SK-N-SH (cell line): ENCODE results near the gene CFAP299. TPM values are rescaled to one million over a fixed set of nuclear protein-coding genes. Genes with fewer than 3 reads are reported as not detected.

Experiments
- CTCF ChIA-PET: fragments of 300-600, 350-600 bp; formaldehyde crosslinking; extraction: SDS; loops from one replicate; lab custom pipeline; 2021; lab: Yijun Ruan, JAX
- POLR2A ChIA-PET: fragments of 350-600 bp; sonication (Branson Sonifier 250); formaldehyde crosslinking; extraction: SDS; loops from one replicate; lab custom pipeline; 2020; ENCODE audit warnings: antibody characterized with exemption, inconsistent platforms; lab: Yijun Ruan, JAX
- DNase-seq: peaks from one replicate; pipeline ENCODE4 v3.0.0; 2012
- H2AFZ ChIP-seq: fragments of 200-600 bp; sonication (generic); 2 replicates; pipeline ENCODE4 v1.8.1; 2016; ENCODE audit warnings: antibody characterized with exemption, mild to moderate bottlenecking, low read depth
- H3F3A ChIP-seq: fragments of 200-600 bp; sonication (generic); replicated peaks from 2 replicates; pipeline ENCODE3; 2016; ENCODE audit warnings: antibody characterized with exemption, mild to moderate bottlenecking; ENCODE audit not compliant: insufficient read depth
- H3K27ac ChIP-seq, 2 experiments: fragments of 200-500 bp in 1 of 2; fragments of 200-600 bp in 1 of 2; sonication (Bioruptor generic) in 1 of 2; sonication (generic), shearing (Covaris generic) in 1 of 2; 2 replicates each; pipeline versions ENCODE4 v1.5.1 to v1.6.1; 2014 to 2016; ENCODE audit warnings: low read depth in 2 of 2, inconsistent platforms in 1 of 2, low read length in 1 of 2, mild to moderate bottlenecking in 1 of 2, mixed read lengths in 1 of 2
- H3K27me3 ChIP-seq: fragments of 200-600 bp; sonication (generic), shearing (Covaris generic); 2 replicates; pipeline ENCODE4 v1.6.1; 2016; ENCODE audit warnings: mixed run types; ENCODE audit not compliant: insufficient read depth
- H3K36me3 ChIP-seq, 2 experiments: fragments of 200-500 bp in 1 of 2; fragments of 200-600 bp in 1 of 2; sonication (Bioruptor generic) in 1 of 2; sonication (generic) in 1 of 2; replicated peaks in 1 of 2; 2 replicates each; pipeline versions ENCODE3 to v1.5.1; 2014 to 2016; ENCODE audit warnings: low read length in 1 of 2, mild to moderate bottlenecking in 1 of 2; ENCODE audit not compliant: insufficient read depth in 2 of 2, control insufficient read depth in 1 of 2
- H3K4me1 ChIP-seq, 2 experiments: fragments of 200-500 bp in 1 of 2; fragments of 200-600 bp in 1 of 2; sonication (Bioruptor generic) in 1 of 2; sonication (generic), shearing (Covaris generic) in 1 of 2; 2 replicates each; pipeline versions ENCODE4 v1.5.1 to v1.6.1; 2014 to 2016; ENCODE audit warnings: low read depth in 1 of 2, low read length in 1 of 2, mixed run types in 1 of 2; ENCODE audit not compliant: insufficient read depth in 2 of 2, control insufficient read depth in 1 of 2
- H3K4me2 ChIP-seq: fragments of 200-600 bp; sonication (generic), shearing (Covaris generic); 2 replicates; pipeline ENCODE4 v1.6.1; 2017; ENCODE audit warnings: mixed run types
- H3K4me3 ChIP-seq, 2 experiments: fragments of 200-500 bp in 1 of 2; fragments of 200-600 bp in 1 of 2; sonication (Bioruptor generic) in 1 of 2; sonication (generic), shearing (Covaris generic) in 1 of 2; 2 replicates each; pipeline versions ENCODE4 v1.5.1 to v1.8.1; 2014 to 2016; ENCODE audit warnings: low read depth in 2 of 2, inconsistent platforms in 1 of 2, low read length in 1 of 2, mild to moderate bottlenecking in 1 of 2, mixed read lengths in 1 of 2, moderate library complexity in 1 of 2
- H3K79me2 ChIP-seq: fragments of 200-600 bp; sonication (generic); 2 replicates; pipeline ENCODE4 v1.8.1; 2017; ENCODE audit warnings: mild to moderate bottlenecking; ENCODE audit not compliant: insufficient read depth
- H3K9ac ChIP-seq: fragments of 200-600 bp; sonication (generic); 2 replicates; pipeline ENCODE4 v1.6.1; 2017; ENCODE audit warnings: mixed run types
- H3K9me2 ChIP-seq: fragments of 200-600 bp; sonication (generic); 2 replicates; pipeline ENCODE4 v1.6.1; 2017; ENCODE audit warnings: mixed run types
- H3K9me3 ChIP-seq: fragments of 200-600 bp; sonication (generic); 2 replicates; pipeline ENCODE4 v1.6.1; 2017; ENCODE audit warnings: mixed run types, mild to moderate bottlenecking, moderate library complexity
- H4K20me1 ChIP-seq: fragments of 200-600 bp; sonication (generic); 2 replicates; pipeline ENCODE4 v1.6.1; 2017; ENCODE audit warnings: mild to moderate bottlenecking, mixed run types; ENCODE audit not compliant: insufficient read depth
- CTCF ChIP-seq: fragments of 200-600 bp; sonication (generic); IDR thresholded peaks from 2 replicates; pipeline ENCODE4 v1.6.1; 2017; ENCODE audit warnings: antibody characterized with exemption, mild to moderate bottlenecking, moderate library complexity
- FOXJ3 ChIP-seq: sonication (generic); formaldehyde crosslinking; IDR thresholded peaks from 2 replicates; pipeline ENCODE4 v1.5.1; 2020; ENCODE audit warnings: mild to moderate bottlenecking, missing genetic modification reagents
- GABPA ChIP-seq: IDR thresholded peaks from 2 replicates; pipeline ENCODE4 v1.4.0; 2012; ENCODE audit warnings: low read depth, mild to moderate bottlenecking
- IRF3 ChIP-seq: fragments of 150-350 bp; IDR thresholded peaks from 2 replicates; pipeline ENCODE4 v1.6.1; 2016; ENCODE audit warnings: mild to moderate bottlenecking, low read depth, low read length
- JUND ChIP-seq: IDR thresholded peaks from 2 replicates; pipeline ENCODE4 v1.4.0; 2012
- MEF2A ChIP-seq: IDR thresholded peaks from 2 replicates; pipeline ENCODE4 v1.4.0; 2012; ENCODE audit warnings: low read depth, borderline replicate concordance
- NFIC ChIP-seq: IDR thresholded peaks from 2 replicates; pipeline ENCODE4 v1.4.0; 2012; ENCODE audit warnings: borderline replicate concordance
- NRF1 ChIP-seq: IDR thresholded peaks from 2 replicates; pipeline ENCODE4 v1.6.1; 2012; ENCODE audit warnings: low read depth, mild to moderate bottlenecking, low read length
- PBX3 ChIP-seq: IDR thresholded peaks from 2 replicates; pipeline ENCODE4; 2012
- POLR2AphosphoS5 ChIP-seq: IDR thresholded peaks from 2 replicates; pipeline ENCODE4 v1.6.1; 2012; ENCODE audit warnings: low read depth, low read length
- REST ChIP-seq: IDR thresholded peaks from 2 replicates; pipeline ENCODE4 v1.6.1; 2012; ENCODE audit warnings: mild to moderate bottlenecking, low read depth, low read length, moderate library complexity
- RXRA ChIP-seq: IDR thresholded peaks from 2 replicates; pipeline ENCODE4 v1.4.0; 2012; ENCODE audit warnings: low read depth, mild to moderate bottlenecking, borderline replicate concordance
- SIN3A ChIP-seq: IDR thresholded peaks from 2 replicates; pipeline ENCODE4 v1.6.1; 2012; ENCODE audit warnings: low read depth, mild to moderate bottlenecking, low read length, moderate library complexity, borderline replicate concordance
- SMC3 ChIP-seq: IDR thresholded peaks from 2 replicates; pipeline ENCODE4 v1.6.1; 2012; ENCODE audit warnings: low read depth, low read length, improper control_type of control experiment
- TEAD4 ChIP-seq: IDR thresholded peaks from 2 replicates; pipeline ENCODE4 v1.4.0; 2012; ENCODE audit warnings: mild to moderate bottlenecking, borderline replicate concordance; ENCODE audit not compliant: insufficient read depth
- ZBTB33 ChIP-seq: IDR thresholded peaks from 2 replicates; pipeline ENCODE4 v1.4.0; 2012; ENCODE audit warnings: low read depth, borderline replicate concordance
- WGBS: methylation state at CpG from one replicate; pipeline ENCODE4 v1.1.6; 2017; ENCODE audit warnings: low lambda C conversion rate; 5-methylcytosine and 5-hydroxymethylcytosine counted together
- polyA plus RNA-seq, 3 experiments: library from polyadenylated mRNA; depleted of rRNA; stranded (reverse); fragments of >200 nt; gene quantifications; 2 replicates each; pipeline ENCODE4 v1.2.3, GENCODE V29; 2012

Gene CFAP299
- polyA plus RNA-seq, 1 of the 3 experiments (the other 2 are of a cell fraction): 1.2 TPM

GRCh38 chr4:80913381-80913780, 577.9 kb downstream of the CFAP299 start (continued):
- TF ChIP-seq PBX3: no peak
- no peak for TF ChIP-seq TEAD4
- no peak for TF ChIP-seq MEF2A
- no peak for TF ChIP-seq NFIC
- TF ChIP-seq RXRA: no peak
- TF ChIP-seq SIN3A: no peak
- no peak for TF ChIP-seq GABPA
- no peak for TF ChIP-seq JUND
- TF ChIP-seq NRF1: no peak

- H2AFZ ChIP-seq: no peak overlapping the region
- no peak overlapping the region for H3K9ac ChIP-seq
- no peaks in the 10 kb centered on the region for H4K20me1 ChIP-seq
- no peak overlapping the region for H3K27ac ChIP-seq
- ChIA-PET POLR2A (no interaction called here), CTCF (no interaction called here)
- TF ChIP-seq POLR2AphosphoS5: no peak
- no peak for TF ChIP-seq CTCF
- TF ChIP-seq TEAD4: no peak
- no peak for TF ChIP-seq ZBTB33
- TF ChIP-seq SMC3: no peak
- TF ChIP-seq REST: no peak
- TF ChIP-seq FOXJ3 (CRISPR knock-in tag): no peak
- TF ChIP-seq IRF3: no peak
- 5% methylated on average over 3 of the region's 3 CpGs for WGBS
- H3F3A ChIP-seq: no peaks in the 10 kb centered on the region
- H3K9me3 ChIP-seq: no peaks in the 10 kb centered on the region
- H3K9me2 ChIP-seq: no peaks in the 10 kb centered on the region
- no peak overlapping the region for H3K4me2 ChIP-seq
- no peak overlapping the region for H3K4me3 ChIP-seq
- H3K79me2 ChIP-seq: no peaks in the 10 kb centered on the region; the same call in 1 of the 2 replicates
- H3K27me3 ChIP-seq: no peaks in the 10 kb centered on the region
- H3K4me1 ChIP-seq: no peaks in the 10 kb centered on the region
- no peaks in the 10 kb centered on the region for H3K36me3 ChIP-seq
- DNase-seq: no peak
Observed at GRCh38 chr4:80916770-80917169, 581.2 kb downstream of the CFAP299 start.
